ENCODE results near the gene MYO15B.

MYO15B gene

DNA sequence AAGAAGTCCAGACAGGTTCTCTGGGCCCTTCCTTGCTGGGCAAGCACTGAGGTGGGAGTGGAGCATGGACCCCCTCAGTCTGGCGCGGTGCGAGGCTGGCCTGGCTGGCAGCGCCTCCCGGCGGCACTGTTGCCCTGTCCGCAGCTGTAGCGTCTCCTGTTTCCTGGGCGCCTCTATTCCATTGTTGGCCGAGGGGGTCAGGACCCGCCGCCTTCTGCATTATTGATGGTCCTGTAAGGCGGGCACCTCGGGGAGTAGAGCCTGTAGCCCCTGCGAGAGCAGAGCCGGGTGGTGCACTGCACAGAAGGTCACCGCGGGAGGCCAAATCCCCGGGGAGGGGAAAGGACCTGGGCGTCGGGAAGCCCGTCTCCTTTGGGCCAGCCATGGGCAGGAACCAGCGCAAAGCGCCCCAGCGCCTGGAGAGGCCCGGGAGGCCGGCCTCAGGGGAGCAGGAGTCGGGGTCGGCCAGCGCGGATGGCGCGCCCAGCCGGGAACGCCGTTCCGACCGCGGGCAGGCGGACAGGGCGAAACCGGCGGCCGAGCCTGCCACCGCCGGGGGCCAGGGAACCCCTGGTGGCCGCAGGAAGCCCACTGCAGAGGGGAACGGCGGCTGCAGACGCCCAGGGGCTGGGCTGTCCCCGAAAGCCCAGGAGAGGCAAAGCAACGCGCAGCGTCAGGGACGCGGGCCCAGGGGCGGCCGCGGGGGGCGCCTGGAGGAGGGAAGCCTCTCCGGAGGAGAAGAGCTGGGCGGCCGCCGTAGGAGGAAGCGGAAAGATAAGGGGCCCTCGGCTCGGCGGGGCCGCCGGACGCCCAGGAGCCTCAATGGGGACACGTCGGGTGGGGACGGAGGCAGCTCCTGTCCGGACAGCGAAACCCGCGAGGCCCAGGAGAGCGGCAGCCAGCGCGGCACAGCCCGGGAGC is at the start of gene MYO15B:
MYO15B (plus strand) TSS at position 126 of the 921 bp plus-strand sequence; CDS start at position 384, 258 bp downstream.
- H3K4me3 Mint-ChIP-seq = peak within 1 kb of the TSS; percentile 69

DNA sequence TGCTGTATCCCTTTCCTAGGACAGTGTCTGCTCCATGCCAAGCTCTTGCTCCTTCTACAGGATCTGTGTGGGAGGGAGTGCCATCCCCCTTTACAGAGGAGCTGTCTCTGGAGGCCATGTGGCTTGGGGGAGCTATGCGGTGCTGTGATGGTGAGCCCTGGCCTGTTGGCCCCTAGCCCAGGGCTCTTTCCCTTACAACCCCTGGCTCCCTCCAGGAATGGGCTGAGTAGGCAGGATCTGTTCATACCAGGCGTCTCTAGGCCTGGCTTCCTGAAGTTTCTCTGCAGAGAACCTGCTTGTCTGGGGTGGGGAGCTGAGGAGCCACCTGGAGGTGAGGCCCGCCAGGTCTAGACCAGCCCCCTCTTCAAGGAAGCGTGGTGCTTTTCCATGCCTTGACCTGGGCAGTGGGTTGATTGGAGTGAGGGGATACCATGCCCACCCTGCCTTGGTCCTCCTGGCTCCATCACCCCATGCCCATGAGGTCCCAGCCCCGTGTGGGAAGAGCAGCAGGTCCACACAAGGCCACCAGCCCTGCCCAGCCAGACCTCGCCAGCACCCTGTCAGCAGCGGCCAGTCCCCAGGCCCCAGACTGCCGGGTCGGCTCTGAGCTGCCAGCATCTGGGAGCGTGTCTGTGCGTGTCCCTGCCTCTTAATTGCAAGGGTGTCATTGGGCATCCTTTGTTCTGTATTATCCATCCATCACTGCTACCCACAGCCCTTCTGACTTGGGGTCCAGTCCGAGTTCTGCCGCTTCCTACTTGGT is 47.5 kb upstream of the MYO15B start:
- Mint-ChIP-seq H3K4me3 (no peak overlapping the region), H3K36me3 (ENCODE audit: low read depth) (no peaks in the 10 kb centered on the region), H3K4me1 (ENCODE audit: low read depth) (peaks cover 8% of the 10 kb centered on the region), H3K27me3 (no peaks in the 10 kb centered on the region), H3K9me3 (no peaks in the 10 kb centered on the region), H3K27ac (no peak overlapping the region)

More for the DNA sequence above, at the start of gene MYO15B:
- peak within 1 kb of the TSS; percentile 11 for H3K27ac Mint-ChIP-seq
- H3K9me3 Mint-ChIP-seq = no peaks in the 10 kb centered on the region
- H3K4me1 Mint-ChIP-seq (ENCODE audit: low read depth) = peaks cover 8% of the 10 kb centered on the region
- no peaks in the 10 kb centered on the region for H3K27me3 Mint-ChIP-seq
- H3K36me3 Mint-ChIP-seq (ENCODE audit: low read depth) = no peaks in the 10 kb centered on the region

- Mint-ChIP-seq H3K27me3 (no peaks in the 10 kb centered on the region), H3K4me1 (ENCODE audit: low read depth) (no peaks in the 10 kb centered on the region), H3K4me3 (no peak overlapping the region), H3K27ac (no peak overlapping the region), H3K36me3 (ENCODE audit: low read depth) (no peaks in the 10 kb centered on the region), H3K9me3 (no peaks in the 10 kb centered on the region)
Measured at GRCh38 chr17:75540923-75541503, 46.6 kb upstream of the MYO15B start.

DNA sequence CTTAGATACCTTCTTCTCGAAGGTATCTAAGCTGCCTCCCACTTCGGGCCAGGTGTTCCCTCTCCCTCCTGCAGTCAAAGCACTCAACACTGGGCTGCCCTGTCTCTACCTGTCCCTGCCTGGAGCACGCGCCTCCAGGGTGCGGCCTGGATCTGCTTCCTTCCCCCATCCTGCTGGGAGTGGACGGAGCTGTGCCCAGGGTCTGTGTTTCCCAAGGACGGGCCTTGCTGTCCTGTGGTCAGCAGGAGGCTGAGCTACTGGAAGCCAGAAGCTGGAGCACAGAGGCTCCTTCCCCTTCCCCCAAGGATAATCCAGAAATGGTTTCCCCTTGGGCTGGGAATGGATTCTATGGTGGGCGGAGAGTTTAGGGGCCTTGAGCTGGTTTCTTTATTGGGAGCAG is 45.4 kb upstream of the MYO15B start:
- Mint-ChIP-seq H3K4me1 (ENCODE audit: low read depth) (no peaks in the 10 kb centered on the region), H3K4me3 (no peak overlapping the region), H3K27ac (no peak overlapping the region), H3K36me3 (ENCODE audit: low read depth) (no peaks in the 10 kb centered on the region), H3K9me3 (no peaks in the 10 kb centered on the region), H3K27me3 (no peaks in the 10 kb centered on the region)

DNA sequence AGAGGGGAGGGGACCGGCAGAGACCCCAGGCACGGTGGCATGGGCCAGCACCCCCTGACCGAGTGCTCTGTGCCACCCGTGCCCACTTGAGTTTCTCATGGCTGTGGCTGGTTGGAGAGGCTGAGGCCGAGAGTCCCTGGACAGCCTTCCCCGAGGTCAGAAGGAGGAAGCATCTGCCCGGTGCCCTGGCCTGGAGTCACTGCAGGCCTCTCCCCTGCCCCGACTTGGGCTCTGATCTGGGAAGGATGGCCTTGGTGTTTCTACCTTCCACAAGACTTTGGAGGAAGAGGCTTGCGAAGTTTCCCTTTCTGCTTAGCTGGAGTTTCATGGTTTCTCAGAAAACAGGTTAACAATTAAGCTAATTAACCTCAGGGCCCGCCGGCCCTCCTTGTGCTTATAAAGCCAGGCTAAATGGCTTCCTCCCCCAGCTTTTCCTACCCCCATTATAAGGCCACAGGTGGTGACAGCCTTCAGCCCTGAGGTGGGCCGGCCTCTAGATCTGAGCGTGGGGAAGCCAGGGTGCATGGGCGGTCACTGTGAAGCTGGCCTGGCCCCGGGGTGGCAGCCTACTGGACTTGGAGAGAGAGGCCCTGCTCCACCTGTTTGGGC is 44.8 kb upstream of the MYO15B start:
- H3K4me1 Mint-ChIP-seq (ENCODE audit: low read depth) = no peaks in the 10 kb centered on the region
- no peak overlapping the region for H3K27ac Mint-ChIP-seq
- H3K27me3 Mint-ChIP-seq = no peaks in the 10 kb centered on the region
- no peak overlapping the region for H3K4me3 Mint-ChIP-seq
- no peaks in the 10 kb centered on the region for H3K9me3 Mint-ChIP-seq
- H3K36me3 Mint-ChIP-seq (ENCODE audit: low read depth) = no peaks in the 10 kb centered on the region

GRCh38 chr17:75544250-75544649 is 43.4 kb upstream of the MYO15B start:
- H3K4me3 Mint-ChIP-seq = no peak overlapping the region
- H3K27me3 Mint-ChIP-seq = no peaks in the 10 kb centered on the region
- no peaks in the 10 kb centered on the region for H3K9me3 Mint-ChIP-seq
- no peaks in the 10 kb centered on the region for H3K36me3 Mint-ChIP-seq (ENCODE audit: low read depth)
- H3K27ac Mint-ChIP-seq = no peak overlapping the region
- no peaks in the 10 kb centered on the region for H3K4me1 Mint-ChIP-seq (ENCODE audit: low read depth)

DNA sequence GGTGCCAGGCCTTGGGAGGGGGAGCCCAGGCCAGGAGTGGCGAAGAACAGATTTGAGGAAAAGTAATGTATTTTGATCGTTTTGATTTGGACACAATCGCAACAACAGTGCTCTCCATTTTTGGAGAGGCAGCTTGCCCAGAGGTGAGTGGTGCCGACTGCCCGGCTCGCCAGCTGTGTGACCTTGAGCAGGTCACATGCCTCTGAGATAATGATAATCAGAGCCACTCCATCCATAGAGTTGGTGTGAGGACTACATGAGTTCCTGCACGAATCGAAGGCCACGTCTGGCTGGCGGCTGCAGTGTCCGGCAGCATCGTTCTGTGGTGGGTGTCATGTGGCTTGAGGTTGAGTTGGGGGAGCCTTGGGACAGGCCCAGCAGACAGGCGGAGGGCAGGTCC is 41.4 kb upstream of the MYO15B start:
- no peak overlapping the region for H3K27ac Mint-ChIP-seq
- H3K4me1 Mint-ChIP-seq (ENCODE audit: low read depth) = no peaks in the 10 kb centered on the region
- H3K27me3 Mint-ChIP-seq = no peaks in the 10 kb centered on the region
- H3K9me3 Mint-ChIP-seq = no peaks in the 10 kb centered on the region
- H3K36me3 Mint-ChIP-seq (ENCODE audit: low read depth) = no peaks in the 10 kb centered on the region
- no peak overlapping the region for H3K4me3 Mint-ChIP-seq

- H3K9me3 Mint-ChIP-seq = no peaks in the 10 kb centered on the region
- H3K27ac Mint-ChIP-seq = no peak overlapping the region
- no peak overlapping the region for H3K4me3 Mint-ChIP-seq
- H3K27me3 Mint-ChIP-seq = no peaks in the 10 kb centered on the region
- no peaks in the 10 kb centered on the region for H3K4me1 Mint-ChIP-seq (ENCODE audit: low read depth)
- H3K36me3 Mint-ChIP-seq (ENCODE audit: low read depth) = no peaks in the 10 kb centered on the region
Measured at GRCh38 chr17:75547091-75547490, 40.5 kb upstream of the MYO15B start.

DNA sequence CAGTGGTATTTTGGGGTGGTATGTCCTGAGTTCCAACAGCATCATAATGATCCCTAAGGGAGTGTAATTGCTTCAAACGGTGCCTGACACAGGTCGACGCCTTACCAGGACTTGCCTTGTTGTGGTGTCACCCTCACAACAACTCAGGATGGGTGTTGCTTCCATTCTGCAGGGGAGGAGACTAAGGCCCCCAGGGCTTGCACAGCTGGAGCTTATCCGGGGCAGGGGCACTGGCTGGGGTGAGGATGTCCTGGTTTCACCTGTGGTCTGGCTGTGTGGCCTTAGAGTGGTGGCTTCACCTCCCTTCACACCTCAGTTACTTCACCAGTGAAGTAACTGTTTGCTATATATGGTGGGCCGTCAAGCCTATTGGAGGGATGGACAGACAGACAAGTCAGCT is 38.8 kb upstream of the MYO15B start:
- Mint-ChIP-seq H3K27ac (no peak overlapping the region), H3K9me3 (no peaks in the 10 kb centered on the region), H3K4me3 (no peak overlapping the region), H3K4me1 (ENCODE audit: low read depth) (no peaks in the 10 kb centered on the region), H3K27me3 (no peaks in the 10 kb centered on the region), H3K36me3 (ENCODE audit: low read depth) (no peaks in the 10 kb centered on the region)

- Mint-ChIP-seq H3K4me1 (ENCODE audit: low read depth) (no peaks in the 10 kb centered on the region), H3K9me3 (no peaks in the 10 kb centered on the region), H3K27ac (no peak overlapping the region), H3K36me3 (ENCODE audit: low read depth) (no peaks in the 10 kb centered on the region), H3K4me3 (no peak overlapping the region), H3K27me3 (no peaks in the 10 kb centered on the region)
Measured at GRCh38 chr17:75549246-75550138, 38.1 kb upstream of the MYO15B start.

- Mint-ChIP-seq H3K27ac (no peak overlapping the region), H3K4me1 (ENCODE audit: low read depth) (no peaks in the 10 kb centered on the region), H3K9me3 (no peaks in the 10 kb centered on the region), H3K36me3 (ENCODE audit: low read depth) (no peaks in the 10 kb centered on the region), H3K4me3 (no peak overlapping the region), H3K27me3 (no peaks in the 10 kb centered on the region)
Measured at GRCh38 chr17:75550139-75550465, 37.5 kb upstream of the MYO15B start.

GRCh38 chr17:75551266-75551665 is 36.3 kb upstream of the MYO15B start:
- H3K9me3 Mint-ChIP-seq = no peaks in the 10 kb centered on the region
- no peak overlapping the region for H3K27ac Mint-ChIP-seq
- H3K36me3 Mint-ChIP-seq (ENCODE audit: low read depth) = no peaks in the 10 kb centered on the region
- H3K27me3 Mint-ChIP-seq = no peaks in the 10 kb centered on the region
- H3K4me3 Mint-ChIP-seq = no peak overlapping the region
- H3K4me1 Mint-ChIP-seq (ENCODE audit: low read depth) = no peaks in the 10 kb centered on the region

- Mint-ChIP-seq H3K27me3 (no peaks in the 10 kb centered on the region), H3K4me1 (ENCODE audit: low read depth) (no peaks in the 10 kb centered on the region), H3K36me3 (ENCODE audit: low read depth) (no peaks in the 10 kb centered on the region), H3K9me3 (no peaks in the 10 kb centered on the region), H3K27ac (no peak overlapping the region), H3K4me3 (no peak overlapping the region)
Measured at GRCh38 chr17:75552425-75553294, 34.9 kb upstream of the MYO15B start.
